ENCODE data around the gene SCLY.
A peak's percentile ranks its signal among the peaks of the same experiment; 100 is the strongest.

SCLY gene

GRCh38 chr2:238105506-238106338 is 44.9 kb downstream of the SCLY start:
- TF ChIP-seq, protein P1, sequence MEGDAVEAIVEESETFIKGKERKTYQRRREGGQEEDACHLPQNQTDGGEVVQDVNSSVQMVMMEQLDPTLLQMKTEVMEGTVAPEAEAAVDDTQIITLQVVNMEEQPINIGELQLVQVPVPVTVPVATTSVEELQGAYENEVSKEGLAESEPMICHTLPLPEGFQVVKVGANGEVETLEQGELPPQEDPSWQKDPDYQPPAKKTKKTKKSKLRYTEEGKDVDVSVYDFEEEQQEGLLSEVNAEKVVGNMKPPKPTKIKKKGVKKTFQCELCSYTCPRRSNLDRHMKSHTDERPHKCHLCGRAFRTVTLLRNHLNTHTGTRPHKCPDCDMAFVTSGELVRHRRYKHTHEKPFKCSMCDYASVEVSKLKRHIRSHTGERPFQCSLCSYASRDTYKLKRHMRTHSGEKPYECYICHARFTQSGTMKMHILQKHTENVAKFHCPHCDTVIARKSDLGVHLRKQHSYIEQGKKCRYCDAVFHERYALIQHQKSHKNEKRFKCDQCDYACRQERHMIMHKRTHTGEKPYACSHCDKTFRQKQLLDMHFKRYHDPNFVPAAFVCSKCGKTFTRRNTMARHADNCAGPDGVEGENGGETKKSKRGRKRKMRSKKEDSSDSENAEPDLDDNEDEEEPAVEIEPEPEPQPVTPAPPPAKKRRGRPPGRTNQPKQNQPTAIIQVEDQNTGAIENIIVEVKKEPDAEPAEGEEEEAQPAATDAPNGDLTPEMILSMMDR (conservative IDR thresholded peaks at IDR 0.05): no peak

GRCh38 chr2:238106339-238106697 is 45.5 kb downstream of the SCLY start:
- TF ChIP-seq, protein P1 (conservative IDR thresholded peaks at IDR 0.05): no peak

More at GRCh38 chr2:238105506-238106338, 44.9 kb downstream of the SCLY start:
- H3K27ac ChIP-seq: peak overlapping the region; percentile 62; the same call in 1 of the 2 replicates

DNA sequence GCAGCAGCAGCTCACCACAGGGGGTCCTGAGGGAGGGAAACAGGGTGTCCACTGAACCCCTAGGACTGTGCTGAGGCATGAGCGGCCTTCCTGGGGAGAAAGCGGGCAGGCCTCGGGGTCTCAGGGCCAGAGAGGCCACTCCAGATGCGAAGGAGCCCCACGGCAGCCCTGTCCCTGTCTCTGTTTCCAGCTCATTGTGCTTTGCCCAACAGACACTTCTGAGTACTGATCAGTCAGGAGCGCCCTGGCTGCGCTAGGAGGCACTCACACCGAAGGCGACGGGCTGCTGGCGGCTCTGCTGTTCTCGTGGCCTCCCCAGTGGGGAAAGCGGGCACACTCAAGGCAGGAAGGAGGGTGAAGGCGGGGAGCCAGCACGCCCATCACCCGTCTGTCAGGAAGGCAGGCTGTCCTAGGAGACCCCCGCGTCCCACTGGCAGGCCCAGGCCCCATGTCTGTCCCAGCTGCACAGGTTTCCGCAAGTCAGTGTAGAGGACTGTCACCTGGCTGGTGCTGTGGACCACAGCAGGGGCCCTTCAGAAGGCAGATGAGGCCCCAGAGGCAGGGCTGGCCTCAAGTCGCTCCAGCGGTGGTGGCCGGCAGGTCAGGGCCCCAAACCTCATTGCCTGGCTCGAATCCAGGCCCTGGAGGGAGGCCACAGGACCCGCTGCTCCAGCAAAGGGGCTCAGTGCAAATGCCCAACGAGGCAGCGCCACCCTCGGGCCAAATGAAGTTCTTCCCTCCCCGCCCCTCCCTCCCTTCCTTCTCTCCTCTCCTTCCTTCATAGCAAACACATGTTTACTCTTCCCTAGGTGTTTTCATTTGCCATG is 46.1 kb downstream of the SCLY start:
- TF ChIP-seq, protein P1 (conservative IDR thresholded peaks at IDR 0.05): peak; percentile 72
- peak overlapping the region; percentile 62; the same call in 1 of the 2 replicates for H3K27ac ChIP-seq

More at GRCh38 chr2:238106339-238106697, 45.5 kb downstream of the SCLY start:
- H3K27ac ChIP-seq: peak overlapping the region; percentile 62; the same call in 1 of the 2 replicates

DNA sequence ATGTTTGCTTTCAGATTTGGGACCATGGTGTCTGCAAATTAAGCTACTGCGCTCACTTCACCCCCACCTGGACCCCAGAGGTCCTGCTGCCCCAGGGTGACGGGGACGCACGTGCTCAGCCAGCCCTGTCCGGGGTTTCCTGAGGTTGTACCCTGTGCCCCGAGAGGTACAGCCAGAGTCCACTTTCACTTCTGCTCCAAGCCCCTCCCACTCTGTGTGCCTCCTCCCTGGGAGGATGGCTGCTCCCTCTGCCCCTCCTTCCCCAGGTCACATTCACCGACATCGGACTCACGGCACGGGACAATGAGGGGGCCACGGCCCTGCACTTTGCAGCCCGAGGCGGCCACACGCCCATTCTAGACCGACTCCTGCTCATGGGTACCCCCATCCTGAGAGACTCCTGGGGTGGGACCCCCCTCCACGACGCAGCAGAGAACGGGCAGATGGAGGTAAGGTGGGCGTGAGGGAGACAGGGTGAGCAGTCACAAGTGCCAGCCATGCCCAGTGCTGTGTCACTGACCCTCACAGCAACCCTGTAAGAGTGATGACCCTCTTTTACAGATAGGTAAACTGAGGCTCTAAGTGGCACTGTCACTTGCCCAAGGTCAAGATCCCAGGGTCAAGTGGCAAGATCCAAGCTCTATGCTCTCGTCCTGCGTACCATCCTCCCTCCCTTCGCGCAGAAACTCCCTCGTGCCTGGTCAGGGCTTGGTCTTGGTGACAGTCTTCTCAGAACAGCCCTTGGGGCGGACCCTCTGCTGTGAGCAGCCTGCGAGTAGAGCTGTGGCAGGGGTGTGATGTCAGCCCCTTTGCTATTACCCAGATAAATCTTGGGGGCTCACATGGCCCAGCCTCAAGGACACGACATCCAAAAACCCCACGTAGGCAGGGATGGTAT is 47.0 kb downstream of the SCLY start:
- TF ChIP-seq, protein P1 (conservative IDR thresholded peaks at IDR 0.05): peak; percentile 5; the same call in 1 of the 2 replicates
- peak overlapping the region; percentile 62; the same call in 1 of the 2 replicates for H3K27ac ChIP-seq

DNA sequence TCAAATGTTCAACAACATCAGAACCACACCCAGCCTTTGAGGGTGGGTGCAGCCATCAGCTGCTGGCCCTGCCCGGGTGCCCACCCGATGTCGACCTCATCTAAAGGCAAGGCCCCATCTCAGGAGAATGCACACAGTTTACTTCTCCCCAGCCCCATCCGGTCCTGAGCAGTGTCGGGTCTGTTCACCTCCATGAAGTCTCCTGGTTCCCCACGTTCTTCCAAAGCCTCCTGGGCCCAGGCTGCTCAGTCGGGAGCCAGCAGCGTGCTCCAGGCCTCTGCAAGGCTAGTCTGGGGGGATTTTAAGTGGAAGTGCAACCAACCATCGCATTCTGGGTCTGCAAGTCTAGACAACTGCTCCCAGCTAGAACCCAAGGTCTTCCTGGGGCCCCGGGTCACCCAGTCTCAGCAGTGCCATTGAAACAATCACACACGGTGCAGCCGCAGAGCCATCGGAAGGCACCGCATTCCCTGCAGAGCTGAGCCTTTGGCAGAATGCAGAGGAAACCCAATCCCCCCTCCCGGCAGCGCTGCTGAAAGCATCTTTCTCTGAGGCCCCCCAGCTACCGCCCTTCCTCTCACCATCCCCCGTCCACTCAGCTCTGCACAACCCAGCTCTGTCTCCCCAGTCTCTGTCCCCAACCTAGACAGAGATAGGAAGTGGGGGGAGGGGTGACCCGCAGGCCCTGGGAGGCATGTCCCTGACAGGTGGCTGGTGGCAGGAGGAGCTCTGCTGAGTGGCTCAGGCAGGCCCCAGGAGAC is 47.8 kb downstream of the SCLY start:
- no peak overlapping the region for H3K27ac ChIP-seq
- TF ChIP-seq, protein P1 (conservative IDR thresholded peaks at IDR 0.05): no peak

GRCh38 chr2:238113611-238114010 is 52.8 kb downstream of the SCLY start:
- H3K27ac ChIP-seq: no peak overlapping the region
- TF ChIP-seq, protein P1 (conservative IDR thresholded peaks at IDR 0.05): no peak
